GM21786 (cell line): ENCODE results near the gene RAPGEF5.

Experiments used
- ATAC-seq: cut with Tn5 transposase; IDR thresholded peaks from one replicate; pipeline ENCODE4 v1.9.1; 2021; ENCODE audit not compliant: unreplicated experiment

Gene RAPGEF5

GRCh38 chr7:22317632-22318031, 39.3 kb downstream of the RAPGEF5 start:
- ATAC-seq = no peak

GRCh38 chr7:22316914-22317313, 40.0 kb downstream of the RAPGEF5 start:
- ATAC-seq = no peak

- ATAC-seq = no peak
These were observed 49.1 kb downstream of the RAPGEF5 start for GRCh38 chr7:22307816-22308215.

GRCh38 chr7:22305706-22306105, 51.2 kb downstream of the RAPGEF5 start:
- no peak for ATAC-seq

- no peak for ATAC-seq
These were observed 54.0 kb downstream of the RAPGEF5 start for GRCh38 chr7:22302951-22303423.

- ATAC-seq = no peak
These were observed 54.8 kb downstream of the RAPGEF5 start for GRCh38 chr7:22302193-22302592.

- no peak for ATAC-seq
These were observed 55.2 kb downstream of the RAPGEF5 start for GRCh38 chr7:22301790-22302189.

- ATAC-seq = no peak
These were observed 56.1 kb downstream of the RAPGEF5 start for GRCh38 chr7:22300839-22301238.

GRCh38 chr7:22296916-22297315, 60.0 kb downstream of the RAPGEF5 start:
- ATAC-seq = no peak

GRCh38 chr7:22296265-22296566, 60.7 kb downstream of the RAPGEF5 start:
- ATAC-seq = no peak

GRCh38 chr7:22295402-22296264, 61.3 kb downstream of the RAPGEF5 start:
- ATAC-seq = no peak

GRCh38 chr7:22292531-22292930, 64.4 kb downstream of the RAPGEF5 start:
- ATAC-seq = no peak

- no peak for ATAC-seq
These were observed 65.0 kb downstream of the RAPGEF5 start for GRCh38 chr7:22291977-22292376.

GRCh38 chr7:22288202-22288601, 68.8 kb downstream of the RAPGEF5 start:
- ATAC-seq = no peak

- ATAC-seq = no peak
These were observed 69.5 kb downstream of the RAPGEF5 start for GRCh38 chr7:22287412-22287811.

GRCh38 chr7:22286436-22286835, 70.5 kb downstream of the RAPGEF5 start:
- no peak for ATAC-seq

- no peak for ATAC-seq
These were observed 75.5 kb downstream of the RAPGEF5 start for GRCh38 chr7:22281481-22281880.

GRCh38 chr7:22280031-22280430, 76.9 kb downstream of the RAPGEF5 start:
- no peak for ATAC-seq

- no peak for ATAC-seq
These were observed 78.3 kb downstream of the RAPGEF5 start for GRCh38 chr7:22278660-22279059.

- no peak for ATAC-seq
These were observed 79.6 kb downstream of the RAPGEF5 start for GRCh38 chr7:22277375-22277774.

GRCh38 chr7:22275661-22276060, 81.3 kb downstream of the RAPGEF5 start:
- ATAC-seq = no peak

GRCh38 chr7:22271311-22271710, 85.6 kb downstream of the RAPGEF5 start:
- ATAC-seq = no peak

GRCh38 chr7:22270371-22270770, 86.6 kb downstream of the RAPGEF5 start:
- no peak for ATAC-seq
